GM19099 (cell line): ENCODE data around the gene ATP6V0E1.

ENCODE experiments used
- POLR2A ChIP-seq: IDR thresholded peaks from 3 replicates; pipeline ENCODE4 v1.6.1; 2011; ENCODE audit warnings: low read depth; ENCODE audit not compliant: insufficient read length; ENCODE audit errors: extremely low read depth

Gene ATP6V0E1

DNA sequence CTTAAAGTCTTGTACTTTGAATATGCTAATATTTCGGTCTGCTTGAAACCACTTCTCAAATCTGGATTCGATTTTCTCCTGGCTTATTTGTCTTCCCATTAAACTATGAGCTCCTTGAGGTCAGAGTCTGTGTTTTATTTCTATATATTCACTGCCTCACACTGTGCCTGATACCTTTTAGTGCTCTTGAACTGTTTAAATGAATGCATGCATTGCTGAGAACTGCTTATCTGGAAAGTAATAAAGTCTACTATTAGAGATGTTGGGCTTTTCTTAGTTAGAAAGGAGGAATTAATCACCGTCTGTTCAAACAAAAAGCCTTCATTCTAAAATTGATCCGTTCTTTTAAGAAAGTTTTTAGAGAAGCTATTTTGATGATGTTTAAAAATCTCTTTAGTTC lies 78.6 kb downstream of the ATP6V0E1 start:
- TF ChIP-seq POLR2A = no peak

DNA sequence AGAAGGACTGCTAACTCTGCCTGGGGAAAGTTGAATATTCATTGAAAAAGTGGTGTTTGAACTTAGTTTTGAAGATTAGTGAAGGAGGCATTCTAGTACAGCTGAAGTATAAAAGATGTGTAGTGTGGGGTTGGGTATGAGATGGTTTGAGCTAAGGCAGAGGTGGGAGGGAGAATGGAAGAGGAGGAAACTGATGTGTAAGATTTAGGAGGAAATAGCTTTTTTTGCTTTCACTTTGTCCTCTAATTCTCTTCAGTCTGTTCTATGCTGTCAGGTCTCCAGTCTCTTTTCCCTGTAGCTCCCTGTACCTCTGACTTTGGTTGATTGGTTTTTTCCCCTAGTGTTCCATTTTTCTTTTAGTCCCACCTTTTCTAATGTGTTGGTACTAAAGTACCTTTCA lies 81.6 kb downstream of the ATP6V0E1 start:
- TF ChIP-seq POLR2A = no peak

DNA sequence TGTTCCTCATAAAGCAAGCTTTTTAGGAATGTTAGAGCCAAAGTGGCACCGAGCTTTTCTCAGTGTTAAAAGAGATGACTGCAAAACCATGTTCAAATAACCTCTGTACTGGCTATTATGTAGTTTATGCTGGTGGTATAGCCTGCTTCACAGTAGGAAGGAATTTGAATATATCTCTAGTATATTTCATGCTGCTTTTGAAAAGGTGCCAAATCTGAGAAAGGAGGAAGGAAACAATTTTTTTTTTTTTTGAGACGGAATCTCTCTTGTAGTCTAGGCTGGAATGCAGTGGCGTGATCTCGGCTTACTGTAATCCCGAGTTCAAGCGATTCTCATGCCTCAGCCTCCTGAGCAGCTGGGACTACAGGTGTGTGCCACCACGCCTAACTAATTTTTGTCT lies 86.1 kb downstream of the ATP6V0E1 start:
- TF ChIP-seq POLR2A = no peak

DNA sequence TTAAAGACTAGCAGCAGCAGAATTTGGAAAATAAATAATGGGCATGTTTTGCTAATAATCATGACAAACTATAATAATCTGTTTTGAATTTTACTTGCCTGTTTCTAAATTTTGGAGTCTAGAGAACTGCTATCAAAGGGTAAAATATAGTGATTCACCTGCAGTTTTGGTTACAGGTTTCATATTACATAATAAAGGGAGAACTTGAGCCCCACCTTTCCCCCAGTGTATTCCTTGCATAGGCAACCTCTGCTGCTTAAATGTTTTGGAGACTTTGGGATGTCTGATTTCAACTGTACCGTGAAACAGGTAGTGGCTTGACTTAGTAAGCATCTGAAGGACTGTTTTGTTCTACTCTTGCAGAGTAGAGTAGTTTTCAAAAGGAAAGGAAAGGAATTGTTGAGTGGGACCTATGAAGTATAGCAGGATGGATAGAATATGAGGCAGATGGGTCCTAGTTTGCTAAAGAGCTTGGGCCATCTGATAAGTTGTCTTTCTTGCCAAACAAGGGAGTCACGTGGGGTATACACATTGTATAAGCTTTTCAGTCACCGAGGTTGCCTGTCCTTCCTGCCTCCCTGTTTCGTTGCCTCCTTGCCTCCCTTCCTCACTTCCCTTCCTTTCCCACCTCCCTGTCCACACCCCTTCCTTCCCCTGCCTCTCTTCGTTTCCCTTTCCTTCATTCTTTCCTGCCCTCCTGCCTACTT lies 91.7 kb downstream of the ATP6V0E1 start:
- TF ChIP-seq POLR2A = no peak

DNA sequence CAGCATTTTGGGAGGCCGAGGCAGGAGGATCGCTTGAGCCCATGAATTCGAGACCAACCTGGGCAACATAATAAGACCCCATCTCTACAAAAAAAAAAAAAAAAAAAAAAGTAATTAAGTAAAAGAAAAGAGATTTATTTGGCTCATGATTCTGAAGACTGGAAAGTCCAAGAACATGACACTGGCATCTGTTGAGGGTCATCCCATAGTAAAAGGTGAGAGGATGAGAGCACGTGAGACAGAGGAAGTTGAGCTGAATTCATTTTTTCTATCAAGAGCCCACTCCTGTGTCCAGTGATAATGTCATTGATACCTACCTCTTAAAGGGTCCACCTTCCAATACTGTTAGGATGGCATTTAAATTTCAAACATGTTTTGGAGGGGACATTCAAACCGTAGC lies 92.4 kb downstream of the ATP6V0E1 start:
- TF ChIP-seq POLR2A = no peak

DNA sequence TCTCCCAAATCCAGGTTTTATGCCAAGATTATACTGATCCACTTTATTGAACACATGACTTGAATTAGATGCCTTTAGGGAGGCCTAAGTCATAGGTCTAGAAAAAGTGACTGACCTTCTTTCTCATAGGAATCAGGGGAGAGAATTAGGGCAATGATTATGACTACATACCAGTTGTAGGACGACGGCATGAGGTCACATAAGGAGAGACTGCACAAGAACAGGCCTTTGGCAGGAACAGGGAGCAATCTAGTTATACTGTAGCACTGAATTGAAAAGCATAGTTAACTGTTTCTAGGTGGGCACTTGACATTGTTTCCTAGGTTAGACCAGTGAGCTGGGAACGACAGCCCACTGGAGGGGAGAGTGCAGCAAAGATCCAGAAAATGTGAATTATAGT lies 95.3 kb downstream of the ATP6V0E1 start:
- no peak for TF ChIP-seq POLR2A
